ENCODE results near the gene OSBPL3.

DNA sequence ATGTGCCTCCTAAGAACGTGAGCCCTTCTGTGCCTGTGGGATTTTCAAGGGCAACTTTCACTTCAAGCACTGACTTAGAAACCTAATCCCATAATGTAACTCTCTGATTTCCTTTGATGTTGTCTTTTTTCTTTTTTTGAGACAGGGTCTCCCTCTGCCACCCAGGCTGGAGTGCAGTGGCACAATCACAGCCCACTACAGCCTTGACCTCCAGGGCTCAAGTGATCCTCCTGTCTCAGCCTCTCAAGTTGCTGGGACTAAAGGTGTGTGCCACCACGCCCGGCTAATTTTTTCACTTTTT, 158.3 kb downstream of the OSBPL3 start:
- TF ChIP-seq CTCF (IDR thresholded peaks at IDR 0.05 in 2 of 3, conservative IDR thresholded peaks at IDR 0.05 in 1 of 3; ENCODE audit: borderline replicate concordance in 1 of 3, insufficient read depth in 1 of 3, low read depth in 2 of 3, low read length in 2 of 3) (no peak), POLR2AphosphoS5 (IDR thresholded peaks at IDR 0.05; ENCODE audit: low read depth, low read length) (no peak), POLR2A (IDR thresholded peaks at IDR 0.05; ENCODE audit: borderline replicate concordance, extremely low read depth, insufficient read depth, insufficient read length) (no peak), SP1 (IDR thresholded peaks at IDR 0.05; ENCODE audit: low read depth) (no peak), EZH2 (IDR thresholded peaks at IDR 0.05) (no peak), CEBPB (IDR thresholded peaks at IDR 0.05; ENCODE audit: low read depth) (no peak), ZNF274 (IDR thresholded peaks at IDR 0.05; ENCODE audit: low read depth, low read length) (no peak), MAX (IDR thresholded peaks at IDR 0.05) (no peak), SRF (IDR thresholded peaks at IDR 0.05; ENCODE audit: low read depth) (no peak), ELF1 (IDR thresholded peaks at IDR 0.05; ENCODE audit: borderline replicate concordance, low read depth) (no peak), JUND (IDR thresholded peaks at IDR 0.05) (no peak)
- TF ChIP-seq, protein P1, sequence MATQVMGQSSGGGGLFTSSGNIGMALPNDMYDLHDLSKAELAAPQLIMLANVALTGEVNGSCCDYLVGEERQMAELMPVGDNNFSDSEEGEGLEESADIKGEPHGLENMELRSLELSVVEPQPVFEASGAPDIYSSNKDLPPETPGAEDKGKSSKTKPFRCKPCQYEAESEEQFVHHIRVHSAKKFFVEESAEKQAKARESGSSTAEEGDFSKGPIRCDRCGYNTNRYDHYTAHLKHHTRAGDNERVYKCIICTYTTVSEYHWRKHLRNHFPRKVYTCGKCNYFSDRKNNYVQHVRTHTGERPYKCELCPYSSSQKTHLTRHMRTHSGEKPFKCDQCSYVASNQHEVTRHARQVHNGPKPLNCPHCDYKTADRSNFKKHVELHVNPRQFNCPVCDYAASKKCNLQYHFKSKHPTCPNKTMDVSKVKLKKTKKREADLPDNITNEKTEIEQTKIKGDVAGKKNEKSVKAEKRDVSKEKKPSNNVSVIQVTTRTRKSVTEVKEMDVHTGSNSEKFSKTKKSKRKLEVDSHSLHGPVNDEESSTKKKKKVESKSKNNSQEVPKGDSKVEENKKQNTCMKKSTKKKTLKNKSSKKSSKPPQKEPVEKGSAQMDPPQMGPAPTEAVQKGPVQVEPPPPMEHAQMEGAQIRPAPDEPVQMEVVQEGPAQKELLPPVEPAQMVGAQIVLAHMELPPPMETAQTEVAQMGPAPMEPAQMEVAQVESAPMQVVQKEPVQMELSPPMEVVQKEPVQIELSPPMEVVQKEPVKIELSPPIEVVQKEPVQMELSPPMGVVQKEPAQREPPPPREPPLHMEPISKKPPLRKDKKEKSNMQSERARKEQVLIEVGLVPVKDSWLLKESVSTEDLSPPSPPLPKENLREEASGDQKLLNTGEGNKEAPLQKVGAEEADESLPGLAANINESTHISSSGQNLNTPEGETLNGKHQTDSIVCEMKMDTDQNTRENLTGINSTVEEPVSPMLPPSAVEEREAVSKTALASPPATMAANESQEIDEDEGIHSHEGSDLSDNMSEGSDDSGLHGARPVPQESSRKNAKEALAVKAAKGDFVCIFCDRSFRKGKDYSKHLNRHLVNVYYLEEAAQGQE (IDR thresholded peaks at IDR 0.05; ENCODE audit: low read depth): no peak

Data from HCT116 (cell line).